ENCODE measurements around the gene TMEM79.

TMEM79 gene

DNA sequence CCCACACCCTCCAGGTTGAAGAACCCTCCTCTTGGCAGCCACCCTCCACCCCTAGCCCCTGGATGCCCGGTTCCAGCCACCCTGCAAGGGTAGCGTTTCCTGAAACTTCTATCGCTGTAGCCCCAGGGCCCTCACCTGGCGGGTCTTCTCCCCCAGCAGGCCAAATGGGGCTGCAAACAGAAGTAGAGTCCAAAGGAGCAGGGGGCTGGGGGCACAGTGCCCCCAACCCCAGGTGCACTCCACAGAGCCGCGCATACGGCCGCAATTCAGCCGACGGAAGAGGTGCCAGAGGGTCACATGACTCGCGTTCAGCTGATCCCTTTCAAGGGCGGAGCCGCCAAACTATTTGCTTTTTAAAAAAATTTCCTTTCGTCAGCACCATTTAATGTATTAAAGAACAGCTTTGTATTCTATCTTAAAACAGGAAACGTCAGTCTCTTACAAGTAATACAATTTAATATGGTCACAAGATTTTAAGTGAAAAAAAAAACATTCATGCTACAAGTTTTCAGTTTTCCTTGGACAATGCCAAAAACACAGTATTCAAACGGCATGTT is 11.3 kb downstream of the TMEM79 start, which contains the start of gene GLMP:
TSS of gene GLMP (minus strand) at position 289 of the 557 bp plus-strand sequence. CDS start at position 255, 34 bp downstream.
- ATAC-seq (ENCODE audit: insufficient read depth, low read depth) (peak; percentile 85), DNase-seq (peak; percentile 64)
- H3K9me3 ChIP-seq (ENCODE audit: insufficient read depth, low read length, severe bottlenecking): no peaks in the 10 kb centered on the region
- H4K20me1 ChIP-seq (ENCODE audit: insufficient read depth, low read length): no peaks in the 10 kb centered on the region
- peak within 1 kb of the TSS; percentile 65 for H3K9ac ChIP-seq (ENCODE audit: low read depth, low read length)
- H3K27ac ChIP-seq (ENCODE audit: low read length): peak within 1 kb of the TSS; percentile 62
- TF ChIP-seq EZH2 (IDR thresholded peaks at IDR 0.05; ENCODE audit: borderline replicate concordance, low read depth, low read length, severe bottlenecking): no peak
- TF ChIP-seq, protein P1, sequence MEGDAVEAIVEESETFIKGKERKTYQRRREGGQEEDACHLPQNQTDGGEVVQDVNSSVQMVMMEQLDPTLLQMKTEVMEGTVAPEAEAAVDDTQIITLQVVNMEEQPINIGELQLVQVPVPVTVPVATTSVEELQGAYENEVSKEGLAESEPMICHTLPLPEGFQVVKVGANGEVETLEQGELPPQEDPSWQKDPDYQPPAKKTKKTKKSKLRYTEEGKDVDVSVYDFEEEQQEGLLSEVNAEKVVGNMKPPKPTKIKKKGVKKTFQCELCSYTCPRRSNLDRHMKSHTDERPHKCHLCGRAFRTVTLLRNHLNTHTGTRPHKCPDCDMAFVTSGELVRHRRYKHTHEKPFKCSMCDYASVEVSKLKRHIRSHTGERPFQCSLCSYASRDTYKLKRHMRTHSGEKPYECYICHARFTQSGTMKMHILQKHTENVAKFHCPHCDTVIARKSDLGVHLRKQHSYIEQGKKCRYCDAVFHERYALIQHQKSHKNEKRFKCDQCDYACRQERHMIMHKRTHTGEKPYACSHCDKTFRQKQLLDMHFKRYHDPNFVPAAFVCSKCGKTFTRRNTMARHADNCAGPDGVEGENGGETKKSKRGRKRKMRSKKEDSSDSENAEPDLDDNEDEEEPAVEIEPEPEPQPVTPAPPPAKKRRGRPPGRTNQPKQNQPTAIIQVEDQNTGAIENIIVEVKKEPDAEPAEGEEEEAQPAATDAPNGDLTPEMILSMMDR (IDR thresholded peaks at IDR 0.05; ENCODE audit: borderline replicate concordance, extremely low read depth, low read length, poor library complexity, severe bottlenecking): no peak
- H2AFZ ChIP-seq (ENCODE audit: low read depth, low read length): peak within 1 kb of the TSS; percentile 89
- H3K4me1 ChIP-seq (ENCODE audit: insufficient read depth, low read length): peaks cover 17% of the 10 kb centered on the region
- H3K36me3 ChIP-seq (ENCODE audit: insufficient read depth, low read length): peaks cover 23% of the 10 kb centered on the region
- peak within 1 kb of the TSS; percentile 89 for H3K4me2 ChIP-seq (ENCODE audit: insufficient read depth, low read length)
- H3K27me3 ChIP-seq (ENCODE audit: insufficient read depth, low read length, poor library complexity): no peaks in the 10 kb centered on the region
- H3K79me2 ChIP-seq (ENCODE audit: insufficient read depth, low read length): peaks cover 9% of the 10 kb centered on the region
- H3K4me3 ChIP-seq (ENCODE audit: low read depth in 1 of 2, low read length in 2 of 2): peak within 1 kb of the TSS; percentile 54 to 75; a peak in 3 of 4 replicates

DNA sequence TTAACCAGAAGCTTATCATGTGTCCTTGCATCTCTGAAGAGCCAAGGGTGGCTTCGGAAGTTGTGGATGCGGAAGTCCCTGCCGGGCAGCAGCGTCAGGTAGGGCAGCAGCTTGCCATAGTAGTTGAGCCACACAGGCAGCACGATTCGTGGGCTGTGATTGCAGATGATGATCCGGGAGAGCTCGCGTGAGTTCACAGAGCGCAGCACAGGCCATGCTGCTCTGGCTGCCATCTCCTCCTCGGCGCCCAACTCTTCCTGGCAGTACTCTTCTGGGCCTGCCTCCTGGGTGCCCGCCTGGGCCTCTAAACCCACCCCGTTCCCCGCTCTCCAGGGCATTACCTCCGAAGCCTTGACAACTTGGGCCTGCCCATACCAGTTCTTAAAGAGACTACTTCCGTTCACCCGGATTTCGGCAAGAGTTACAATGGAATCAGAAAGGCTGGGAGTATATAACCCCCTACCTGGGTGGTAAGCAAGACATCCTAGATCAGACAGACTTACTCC is 14.8 kb downstream of the TMEM79 start, which contains the start of gene VHLL:
TSS of gene VHLL (minus strand) at position 456 of the 506 bp plus-strand sequence. CDS start at position 338, 118 bp downstream.
- H2AFZ ChIP-seq (ENCODE audit: low read depth, low read length): no peak within 1 kb of the TSS
- no peak for DNase-seq
- no peaks in the 10 kb centered on the region for H3K9me3 ChIP-seq (ENCODE audit: insufficient read depth, low read length, severe bottlenecking)
- ATAC-seq (ENCODE audit: insufficient read depth, low read depth): no peak
- no peaks in the 10 kb centered on the region for H4K20me1 ChIP-seq (ENCODE audit: insufficient read depth, low read length)
- H3K4me3 ChIP-seq (ENCODE audit: low read depth in 1 of 2, low read length in 2 of 2): no peak within 1 kb of the TSS
- TF ChIP-seq, protein P1 (IDR thresholded peaks at IDR 0.05; ENCODE audit: borderline replicate concordance, extremely low read depth, low read length, poor library complexity, severe bottlenecking): no peak
- no peak for TF ChIP-seq EZH2 (IDR thresholded peaks at IDR 0.05; ENCODE audit: borderline replicate concordance, low read depth, low read length, severe bottlenecking)
- no peaks in the 10 kb centered on the region for H3K27me3 ChIP-seq (ENCODE audit: insufficient read depth, low read length, poor library complexity)
- H3K79me2 ChIP-seq (ENCODE audit: insufficient read depth, low read length): peaks cover 9% of the 10 kb centered on the region
- H3K4me2 ChIP-seq (ENCODE audit: insufficient read depth, low read length): no peak within 1 kb of the TSS
- no peak within 1 kb of the TSS for H3K27ac ChIP-seq (ENCODE audit: low read length)
- H3K36me3 ChIP-seq (ENCODE audit: insufficient read depth, low read length): peaks cover 3% of the 10 kb centered on the region; the same call in 1 of the 2 replicates
- peaks cover 17% of the 10 kb centered on the region for H3K4me1 ChIP-seq (ENCODE audit: insufficient read depth, low read length)
- no peak within 1 kb of the TSS for H3K9ac ChIP-seq (ENCODE audit: low read depth, low read length)

DNA sequence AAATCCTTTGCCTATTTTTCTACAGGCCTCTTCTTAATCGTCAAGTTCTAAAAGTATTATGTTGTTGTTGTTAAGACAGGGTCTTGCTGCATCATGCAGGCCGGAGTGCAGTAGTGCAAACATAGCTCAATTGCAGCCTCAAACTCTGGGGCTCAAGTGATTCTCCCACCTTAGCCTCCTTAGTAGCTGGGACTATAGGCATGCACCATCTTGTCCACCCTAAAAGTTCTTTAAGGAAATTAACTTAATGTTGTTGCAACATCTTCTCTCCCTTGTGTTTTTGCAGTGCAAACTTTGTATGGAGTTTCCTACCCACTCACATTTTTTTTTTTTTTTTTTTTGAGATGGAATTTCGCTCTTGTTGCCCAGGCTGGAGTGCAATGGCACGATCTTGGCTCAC is 19.1 kb downstream of the TMEM79 start:
- Histone ChIP-seq H3K36me3 (ENCODE audit: insufficient read depth, low read length) (peaks cover 23% of the 10 kb centered on the region), H3K79me2 (ENCODE audit: insufficient read depth, low read length) (no peaks in the 10 kb centered on the region), H3K9ac (ENCODE audit: low read depth, low read length) (no peak overlapping the region), H3K4me1 (ENCODE audit: insufficient read depth, low read length) (no peaks in the 10 kb centered on the region), H3K9me3 (ENCODE audit: insufficient read depth, low read length, severe bottlenecking) (no peaks in the 10 kb centered on the region), H3K27ac (ENCODE audit: low read length) (no peak overlapping the region), H4K20me1 (ENCODE audit: insufficient read depth, low read length) (no peaks in the 10 kb centered on the region), H3K27me3 (ENCODE audit: insufficient read depth, low read length, poor library complexity) (no peaks in the 10 kb centered on the region), H3K4me3 (ENCODE audit: low read depth in 1 of 2, low read length in 2 of 2) (no peak overlapping the region), H3K4me2 (ENCODE audit: insufficient read depth, low read length) (no peak overlapping the region), H2AFZ (ENCODE audit: low read depth, low read length) (no peak overlapping the region)
- no peak for DNase-seq
- no peak for ATAC-seq (ENCODE audit: insufficient read depth, low read depth)
- TF ChIP-seq EZH2 (IDR thresholded peaks at IDR 0.05; ENCODE audit: borderline replicate concordance, low read depth, low read length, severe bottlenecking): no peak
- TF ChIP-seq, protein P1 (IDR thresholded peaks at IDR 0.05; ENCODE audit: borderline replicate concordance, extremely low read depth, low read length, poor library complexity, severe bottlenecking): no peak
